Dedifferentiated amniotic fluid mesenchymal stem cell (primary cell): ENCODE measurements around the gene AATF.

Experiments
- DNase-seq: peaks from one replicate; pipeline ENCODE4 v3.0.0-alpha.2; 2016; ENCODE audit errors: extremely low spot score

AATF gene

DNA sequence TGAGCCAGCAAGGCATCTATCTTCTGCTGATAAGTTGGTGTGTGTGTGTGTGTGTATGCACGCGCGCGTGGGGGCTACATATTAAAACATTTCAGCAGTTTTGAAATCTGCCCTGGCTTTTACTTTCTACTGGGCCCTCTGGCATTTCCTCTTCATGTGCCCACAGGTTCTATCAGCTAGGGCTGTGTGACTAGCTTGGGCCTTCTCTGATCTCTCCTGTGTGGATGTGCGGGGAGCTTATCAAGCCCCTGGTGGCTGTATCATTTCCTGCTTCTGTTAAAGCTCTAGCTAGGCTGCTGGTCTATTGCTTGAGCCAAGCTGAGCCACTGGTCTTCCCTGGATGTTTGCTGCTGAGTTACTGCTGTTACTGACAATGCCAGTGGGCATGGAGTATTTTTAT lies 132.5 kb downstream of the AATF start:
- no peak for DNase-seq

- DNase-seq = no peak
Measured at GRCh38 chr17:37082311-37082860, 133.6 kb downstream of the AATF start.

DNA sequence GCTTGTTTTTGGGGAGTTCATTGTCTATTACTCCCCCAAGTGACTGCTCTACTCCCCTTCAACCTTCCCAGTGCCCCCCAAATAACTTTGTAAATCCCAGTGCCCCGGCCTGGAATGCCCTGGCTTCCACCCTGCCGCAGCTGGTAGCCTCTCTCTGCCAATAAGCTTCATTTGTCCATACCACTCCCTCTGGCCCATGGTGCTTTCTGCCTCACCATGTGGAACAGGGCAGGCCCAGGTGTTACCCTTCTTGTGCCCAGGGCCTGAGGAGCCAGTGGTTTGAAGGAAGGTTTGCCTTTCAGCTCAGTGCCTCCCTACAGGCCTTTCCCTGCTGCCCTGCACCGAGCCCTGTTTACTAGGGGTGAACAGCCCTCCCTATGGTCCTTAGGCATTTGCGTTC lies 134.2 kb downstream of the AATF start:
- DNase-seq = no peak

- DNase-seq = no peak
Measured at GRCh38 chr17:37083456-37083855, 134.7 kb downstream of the AATF start.

DNA sequence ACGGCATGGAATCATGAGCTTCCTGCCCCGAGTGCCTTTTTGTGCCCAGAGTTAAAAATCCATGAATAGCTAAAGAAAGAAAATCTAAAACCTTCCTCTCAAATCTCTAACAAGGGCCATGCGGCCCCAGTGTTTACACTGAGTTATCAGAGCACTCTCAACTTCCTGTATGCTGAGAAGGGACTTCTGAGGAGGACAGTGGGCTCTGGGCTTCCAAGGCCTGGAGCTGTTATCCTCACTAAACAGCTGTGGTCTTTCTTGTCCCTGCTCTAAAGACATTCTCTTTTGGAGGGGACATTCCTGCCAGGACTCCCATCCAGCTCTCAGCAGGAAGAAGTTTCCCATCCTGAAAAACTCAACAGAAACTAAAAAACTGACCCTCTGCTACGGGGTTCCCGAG lies 135.6 kb downstream of the AATF start:
- no peak for DNase-seq

DNA sequence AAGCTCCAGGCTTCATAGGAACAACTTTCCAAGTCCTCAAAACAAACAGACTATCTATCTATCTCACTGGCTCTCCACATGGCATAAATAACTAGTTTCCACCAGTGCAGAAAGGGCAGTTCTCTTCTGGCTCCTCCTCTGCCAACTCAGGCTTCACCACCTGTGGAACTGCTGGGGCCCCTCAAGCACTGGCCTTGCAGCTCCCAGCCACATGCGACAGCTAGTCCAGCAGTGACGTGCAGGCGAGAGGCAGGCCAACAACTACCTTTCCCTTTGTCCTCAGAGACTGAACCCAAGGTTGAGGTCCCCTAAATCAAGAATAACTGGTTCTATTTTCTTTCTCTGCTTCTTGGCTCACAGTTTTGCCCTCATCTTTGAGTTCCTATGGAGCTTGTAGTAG lies 137.6 kb downstream of the AATF start:
- no peak for DNase-seq

DNA sequence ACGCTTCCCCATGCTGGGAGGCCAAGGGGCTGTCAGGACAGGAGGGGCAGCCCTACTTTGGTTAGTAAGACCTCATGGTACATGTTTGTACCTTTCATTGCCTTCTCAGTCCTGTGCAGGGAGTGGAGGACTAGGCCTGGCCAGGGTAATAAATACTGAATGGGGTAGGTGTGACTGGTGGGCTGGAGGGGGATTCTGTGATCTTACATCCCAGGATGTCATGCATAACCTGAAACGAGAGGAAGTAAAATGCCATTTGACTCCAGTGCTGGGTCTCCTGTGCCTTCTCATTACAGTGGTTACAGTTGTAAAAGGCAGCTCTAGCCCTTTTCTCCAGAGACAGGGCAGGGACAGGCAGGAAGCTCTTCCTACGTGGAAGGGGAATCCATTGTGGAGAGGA lies 138.2 kb downstream of the AATF start:
- no peak for DNase-seq

DNA sequence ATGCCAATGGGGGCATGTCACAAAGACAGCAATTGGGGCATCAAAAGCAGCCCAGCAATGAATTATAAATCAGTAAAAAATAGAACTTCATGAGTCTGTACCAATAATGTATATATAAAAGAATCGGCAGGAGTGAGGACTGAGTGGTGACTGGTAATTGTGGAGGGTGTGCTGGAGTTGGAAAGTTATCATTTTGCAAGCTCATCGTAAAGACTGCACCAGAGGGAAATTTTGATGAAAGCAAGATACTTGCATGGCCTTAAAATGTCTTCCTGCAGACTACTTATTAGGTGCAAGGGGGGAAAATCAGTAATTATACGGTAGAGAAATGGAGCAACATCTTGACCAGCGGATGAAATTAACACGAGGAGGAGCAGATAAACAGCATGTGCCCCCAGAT lies 138.9 kb downstream of the AATF start:
- DNase-seq = no peak

DNA sequence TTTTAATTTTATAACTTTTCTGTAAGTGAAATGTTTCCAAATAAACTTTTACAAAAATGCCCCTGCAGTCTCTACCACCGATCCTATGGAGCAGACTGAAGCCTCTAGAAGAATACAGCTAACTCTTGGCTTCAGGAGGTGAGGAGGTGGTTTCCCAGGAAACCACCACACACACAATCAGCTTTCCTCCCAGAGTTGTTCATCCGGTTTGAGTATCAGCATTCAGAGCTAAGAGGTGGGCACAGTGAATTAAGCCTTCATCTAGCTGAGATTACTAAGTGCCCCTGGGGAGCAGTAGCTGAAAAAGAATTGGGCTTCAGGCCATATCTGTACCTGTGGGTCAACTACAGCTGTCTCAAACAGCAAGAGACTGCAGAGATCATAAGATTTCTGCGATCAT lies 139.7 kb downstream of the AATF start:
- no peak for DNase-seq

GRCh38 chr17:37088913-37089312 lies 140.2 kb downstream of the AATF start:
- DNase-seq = no peak

- DNase-seq = no peak
Measured at GRCh38 chr17:37089956-37090355, 141.2 kb downstream of the AATF start.

DNA sequence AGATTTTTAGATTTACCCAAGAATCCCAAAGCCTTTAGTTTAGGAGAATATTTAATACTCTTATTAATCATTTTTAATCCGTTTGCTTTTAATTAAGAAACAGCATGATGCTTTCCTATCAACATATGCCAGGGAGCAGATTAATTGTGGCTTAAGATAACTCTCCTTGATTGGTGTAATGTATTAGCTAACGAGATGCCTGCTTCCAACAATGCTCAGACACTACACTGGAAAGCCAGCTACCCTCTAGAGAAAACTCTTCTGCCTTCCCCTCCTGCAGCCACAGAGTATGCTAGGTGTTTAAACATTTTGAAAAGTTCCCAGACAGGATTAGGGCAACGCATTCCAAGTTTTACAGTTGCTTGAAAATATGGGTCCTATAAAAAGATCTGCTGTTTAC lies 142.2 kb downstream of the AATF start:
- DNase-seq = no peak

- no peak for DNase-seq
Measured at GRCh38 chr17:37092071-37092470, 143.3 kb downstream of the AATF start.

DNA sequence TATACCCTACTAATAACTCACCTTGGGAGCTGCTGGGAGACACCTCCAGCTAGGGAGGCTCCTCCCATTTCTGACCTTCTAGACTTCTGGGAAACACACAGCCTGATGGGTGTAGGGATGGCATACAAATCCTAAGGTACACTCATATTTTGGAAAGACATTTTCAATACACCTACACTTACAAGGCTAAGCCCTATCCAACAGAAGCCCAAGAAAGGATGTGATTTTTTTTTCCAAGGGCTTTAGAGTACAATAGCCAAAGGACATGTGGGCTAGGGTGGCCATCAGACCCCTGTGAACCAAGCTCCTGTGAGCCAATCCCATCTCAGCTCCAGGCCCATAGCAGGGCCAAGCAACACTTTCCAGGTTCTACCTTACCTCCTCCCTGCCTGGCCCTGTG lies 143.9 kb downstream of the AATF start:
- no peak for DNase-seq

- no peak for DNase-seq
Measured at GRCh38 chr17:37094391-37094790, 145.6 kb downstream of the AATF start.

GRCh38 chr17:37096071-37096470 lies 147.3 kb downstream of the AATF start:
- no peak for DNase-seq

- DNase-seq = no peak
Measured at GRCh38 chr17:37097154-37097553, 148.4 kb downstream of the AATF start.

DNA sequence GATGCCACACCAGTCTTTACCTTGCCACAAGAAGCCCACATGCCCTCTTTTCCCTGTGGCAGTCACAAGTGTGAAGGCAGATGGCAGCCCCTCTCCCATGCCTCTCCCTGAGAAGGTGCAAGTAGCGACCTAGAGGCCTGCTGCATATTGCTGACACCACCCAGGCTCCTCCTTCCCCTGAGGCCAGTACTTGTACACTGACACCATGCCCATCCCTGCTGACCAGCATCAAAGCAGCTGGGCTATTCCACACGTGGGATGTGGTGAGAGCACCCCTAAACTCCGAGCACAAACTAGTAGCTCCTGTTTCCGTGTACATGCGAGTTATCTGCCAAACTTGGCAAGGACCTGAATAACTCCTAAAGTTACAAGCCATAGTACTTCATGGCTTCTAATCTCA lies 149.4 kb downstream of the AATF start:
- no peak for DNase-seq

GRCh38 chr17:37098910-37099664 lies 150.3 kb downstream of the AATF start:
- no peak for DNase-seq

- DNase-seq = no peak
Measured at GRCh38 chr17:37100231-37100630, 151.5 kb downstream of the AATF start.

DNA sequence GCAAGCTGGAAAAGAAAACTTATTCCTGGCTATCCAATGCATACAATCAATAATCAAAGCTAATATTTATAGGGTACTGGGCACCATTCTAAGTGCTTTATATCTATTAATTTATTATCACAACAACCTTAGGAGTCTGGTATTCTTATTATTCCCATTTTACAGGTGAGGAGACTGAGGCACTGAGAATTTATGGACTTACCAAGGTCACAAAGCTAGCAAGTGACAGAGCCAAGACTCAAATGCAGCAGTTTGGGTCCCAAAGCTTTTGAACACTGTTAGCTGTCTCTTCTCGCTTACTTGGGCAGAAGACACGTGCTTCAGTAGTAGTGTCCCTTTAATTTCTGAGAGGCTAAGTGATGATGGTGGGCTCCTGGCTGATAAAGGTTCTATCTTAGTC lies 152.6 kb downstream of the AATF start:
- DNase-seq = no peak

DNA sequence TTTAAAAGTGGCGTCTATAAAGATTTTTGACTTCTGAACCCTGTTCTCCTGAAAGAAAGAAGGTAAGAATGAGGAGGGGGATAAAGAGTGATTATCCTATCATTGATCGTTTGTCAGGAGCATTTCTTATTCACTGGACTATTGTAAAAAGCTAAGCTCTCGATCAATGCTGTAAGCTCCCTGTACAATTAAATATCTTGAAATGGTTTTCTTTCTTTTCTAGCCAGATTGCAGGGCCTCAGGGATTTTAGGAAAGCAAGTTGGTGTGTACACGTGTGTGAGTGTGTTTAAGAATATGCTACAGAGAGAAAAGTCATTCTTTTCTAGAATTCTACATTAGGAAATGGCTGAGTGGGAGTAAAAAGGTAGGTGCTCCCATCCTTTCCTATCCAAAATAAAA lies 154.5 kb downstream of the AATF start:
- DNase-seq = no peak

GRCh38 chr17:37106049-37106448 lies 157.3 kb downstream of the AATF start:
- DNase-seq = no peak
